ENCODE results near the gene ACTR1B.
"Not testable (repeated sequence)": the region's sequence is repeated elsewhere in the genome, so short reads cannot be mapped to it uniquely, and the experiment has no call there.

Gene ACTR1B

GRCh38 chr2:97657986-97658690 is 5.7 kb downstream of the ACTR1B start:
- no peak for DNase-seq

- DNase-seq, result no peak
Measured at GRCh38 chr2:97656905-97657587, 6.8 kb downstream of the ACTR1B start.

GRCh38 chr2:97656129-97656755 is 7.6 kb downstream of the ACTR1B start:
- DNase-seq, result no peak

- no peak for DNase-seq
Measured at GRCh38 chr2:97654791-97655190, 9.1 kb downstream of the ACTR1B start.

- no peak for DNase-seq
Measured at GRCh38 chr2:97654309-97654708, 9.5 kb downstream of the ACTR1B start.

- no peak for DNase-seq
Measured at GRCh38 chr2:97653874-97654273, 10.0 kb downstream of the ACTR1B start.

- no peak for DNase-seq
Measured at GRCh38 chr2:97653473-97653872, 10.4 kb downstream of the ACTR1B start.

- no peak for DNase-seq
Measured at GRCh38 chr2:97651114-97651513, 12.7 kb downstream of the ACTR1B start.

GRCh38 chr2:97646977-97647376 is 16.9 kb downstream of the ACTR1B start:
- no peak for DNase-seq

GRCh38 chr2:97645695-97646629 is 17.9 kb downstream of the ACTR1B start, which contains the start of gene COX5B:
Gene COX5B (plus strand): TSS chr2:97646062. CDS start chr2:97646087, 25 bp downstream.
- DNase-seq, result peak; percentile 97

- no peak for DNase-seq
Measured at GRCh38 chr2:97645112-97645694, 18.6 kb downstream of the ACTR1B start.

GRCh38 chr2:97644023-97644717 is 19.7 kb downstream of the ACTR1B start:
- no peak for DNase-seq

- DNase-seq, result not testable (repeated sequence)
Measured at GRCh38 chr2:97626049-97626430, 37.8 kb downstream of the ACTR1B start.

- DNase-seq, result not testable (repeated sequence)
Measured at GRCh38 chr2:97625354-97626048, 38.3 kb downstream of the ACTR1B start.

- not testable (repeated sequence) for DNase-seq
Measured at GRCh38 chr2:97622976-97623375, 40.9 kb downstream of the ACTR1B start.

- not testable (repeated sequence) for DNase-seq
Measured at GRCh38 chr2:97620492-97620891, 43.4 kb downstream of the ACTR1B start.

- not testable (repeated sequence) for DNase-seq
Measured at GRCh38 chr2:97618939-97619827, 44.7 kb downstream of the ACTR1B start.

- no peak for DNase-seq
Measured at GRCh38 chr2:97617911-97618310, 45.9 kb downstream of the ACTR1B start.

GRCh38 chr2:97615746-97616145 is 48.1 kb downstream of the ACTR1B start:
- not testable (repeated sequence) for DNase-seq

GRCh38 chr2:97611895-97612294 is 51.9 kb downstream of the ACTR1B start:
- DNase-seq, result not testable (repeated sequence)

All from activated T-cell treated with anti-CD3 and anti-CD28 coated beads, Interleukin-2, amount 50 U/mL, for 1 hour (primary cell).